Inflammatory macrophage treated with lipopolysaccharide for 4 hours (primary cell): ENCODE data around the gene TMEM25.
A peak's percentile ranks its signal among the peaks of the same experiment; 100 is the strongest.
"Not testable (repeated sequence)": the region's sequence is repeated elsewhere in the genome, so short reads cannot be mapped to it uniquely, and the experiment has no call there.

Experiments
- DNase-seq: peaks from one replicate; pipeline ENCODE4 v3.0.0-alpha.2; 2020

Gene TMEM25

DNA sequence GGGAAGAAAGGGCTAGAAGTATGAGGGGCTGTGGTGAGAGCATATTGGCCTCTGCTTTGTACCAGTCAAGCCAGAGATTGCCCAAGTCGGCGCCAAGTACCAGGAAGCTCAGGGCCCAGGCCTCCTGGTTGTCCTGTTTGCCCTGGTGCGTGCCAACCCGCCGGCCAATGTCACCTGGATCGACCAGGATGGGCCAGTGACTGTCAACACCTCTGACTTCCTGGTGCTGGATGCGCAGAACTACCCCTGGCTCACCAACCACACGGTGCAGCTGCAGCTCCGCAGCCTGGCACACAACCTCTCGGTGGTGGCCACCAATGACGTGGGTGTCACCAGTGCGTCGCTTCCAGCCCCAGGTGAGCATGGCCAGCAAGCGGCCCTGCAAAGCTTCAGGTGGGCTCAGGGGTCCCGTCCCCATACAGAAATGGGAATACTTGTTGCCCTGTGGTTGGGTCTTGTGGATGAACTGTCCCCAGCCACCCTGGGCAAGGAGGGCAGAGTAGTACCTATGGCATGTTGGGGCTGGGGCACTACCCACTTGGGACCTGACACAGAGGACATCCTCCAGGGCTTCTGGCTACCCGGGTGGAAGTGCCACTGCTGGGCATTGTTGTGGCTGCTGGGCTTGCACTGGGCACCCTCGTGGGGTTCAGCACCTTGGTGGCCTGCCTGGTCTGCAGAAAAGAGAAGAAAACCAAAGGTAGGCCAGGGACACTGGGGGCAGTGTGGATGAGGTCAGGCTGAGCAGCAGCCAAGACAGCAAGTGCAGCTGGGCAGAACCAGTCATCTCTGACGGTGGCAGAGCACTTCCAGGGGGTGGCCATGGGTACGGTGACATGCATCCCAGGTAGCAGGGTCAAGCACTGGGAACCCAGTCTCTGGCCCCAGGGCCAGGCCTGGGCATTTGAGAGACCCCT lies 2.1 kb downstream of the TMEM25 start:
- no peak for DNase-seq

DNA sequence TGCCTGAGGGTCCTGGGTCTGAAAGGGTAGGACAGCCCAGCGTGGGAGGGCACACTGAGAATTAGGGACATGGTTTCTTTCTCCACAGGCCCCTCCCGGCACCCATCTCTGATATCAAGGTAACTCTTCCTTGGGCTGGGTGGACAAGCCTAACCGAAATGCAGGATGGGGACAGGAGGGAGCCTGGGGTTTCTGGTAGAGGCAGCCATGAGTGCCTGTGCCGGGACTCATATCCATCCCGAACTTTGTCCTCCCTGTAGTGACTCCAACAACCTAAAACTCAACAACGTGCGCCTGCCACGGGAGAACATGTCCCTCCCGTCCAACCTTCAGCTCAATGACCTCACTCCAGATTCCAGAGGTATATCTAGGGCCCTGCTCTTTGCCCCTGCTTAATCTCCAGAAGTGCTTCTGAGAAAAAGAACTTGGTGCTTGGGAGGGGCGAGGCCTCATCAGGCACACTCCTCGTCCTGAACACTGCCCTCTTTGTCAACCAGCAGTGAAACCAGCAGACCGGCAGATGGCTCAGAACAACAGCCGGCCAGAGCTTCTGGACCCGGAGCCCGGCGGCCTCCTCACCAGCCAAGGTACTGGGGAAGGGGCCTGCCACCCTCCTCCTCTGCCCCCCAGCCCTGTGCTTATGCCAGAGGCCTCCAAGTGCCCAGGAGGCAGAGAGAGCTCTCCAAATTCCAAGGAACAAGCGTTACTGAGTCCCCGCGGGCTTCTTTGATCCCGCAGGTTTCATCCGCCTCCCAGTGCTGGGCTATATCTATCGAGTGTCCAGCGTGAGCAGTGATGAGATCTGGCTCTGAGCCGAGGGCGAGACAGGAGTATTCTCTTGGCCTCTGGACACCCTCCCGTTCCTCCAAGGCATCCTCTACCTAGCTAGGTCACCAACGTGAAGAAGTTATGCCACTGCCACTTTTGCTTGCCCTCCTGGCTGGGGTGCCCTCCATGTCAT lies 3.1 kb downstream of the TMEM25 start:
- no peak for DNase-seq

DNA sequence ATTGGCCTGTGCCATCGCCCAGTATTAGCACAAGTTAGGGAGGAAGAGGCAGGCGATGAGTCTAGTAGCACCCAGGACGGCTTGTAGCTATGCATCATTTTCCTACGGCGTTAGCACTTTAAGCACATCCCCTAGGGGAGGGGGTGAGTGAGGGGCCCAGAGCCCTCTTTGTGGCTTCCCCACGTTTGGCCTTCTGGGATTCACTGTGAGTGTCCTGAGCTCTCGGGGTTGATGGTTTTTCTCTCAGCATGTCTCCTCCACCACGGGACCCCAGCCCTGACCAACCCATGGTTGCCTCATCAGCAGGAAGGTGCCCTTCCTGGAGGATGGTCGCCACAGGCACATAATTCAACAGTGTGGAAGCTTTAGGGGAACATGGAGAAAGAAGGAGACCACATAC lies 4.3 kb downstream of the TMEM25 start:
- DNase-seq: no peak

DNA sequence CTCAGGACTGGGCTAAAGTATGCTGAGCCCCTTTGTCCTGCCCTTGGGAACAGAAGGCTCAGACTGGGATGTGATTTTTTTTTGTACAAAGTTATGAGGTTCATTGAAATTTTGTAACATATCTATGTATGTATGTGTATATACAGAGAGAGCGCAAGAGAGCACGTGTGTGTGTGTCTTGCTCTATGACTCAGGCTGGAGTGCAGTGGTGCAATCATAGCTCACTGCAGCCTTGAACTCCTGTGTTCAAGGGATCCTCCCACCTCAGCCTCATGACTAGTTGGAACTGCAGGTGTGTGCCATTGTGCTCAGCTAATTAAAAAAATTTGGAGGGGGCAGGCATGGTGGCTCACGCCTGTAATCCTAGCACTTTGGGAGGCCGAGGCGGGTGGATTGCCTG lies 5.7 kb downstream of the TMEM25 start:
- no peak for DNase-seq

DNA sequence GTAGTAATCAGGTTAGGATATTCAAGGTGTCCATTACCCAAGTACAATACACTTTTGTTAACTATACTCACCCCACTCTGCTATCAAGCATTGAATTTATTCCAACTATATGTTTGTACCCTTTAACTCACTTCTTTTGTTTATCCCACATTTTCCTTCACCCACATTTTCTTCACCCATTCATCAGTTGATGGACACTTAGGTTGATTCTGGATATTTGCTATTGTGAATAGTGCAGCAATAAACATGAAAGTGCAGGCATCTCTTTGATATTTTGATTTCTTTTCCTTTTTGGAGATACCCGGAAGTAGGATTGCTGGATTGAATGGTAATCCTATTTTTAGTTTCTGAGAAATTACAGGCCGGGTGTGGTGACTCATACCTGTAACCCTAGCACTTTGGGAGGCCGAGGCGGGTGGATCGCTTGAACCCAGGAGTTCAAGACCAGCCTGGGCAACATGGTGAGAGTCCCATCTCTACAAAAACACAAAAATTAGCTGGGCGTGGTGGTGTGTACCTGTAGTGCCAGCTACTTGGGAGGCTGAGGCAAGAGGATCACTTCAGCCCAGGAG lies 6.5 kb downstream of the TMEM25 start:
- no peak for DNase-seq

DNA sequence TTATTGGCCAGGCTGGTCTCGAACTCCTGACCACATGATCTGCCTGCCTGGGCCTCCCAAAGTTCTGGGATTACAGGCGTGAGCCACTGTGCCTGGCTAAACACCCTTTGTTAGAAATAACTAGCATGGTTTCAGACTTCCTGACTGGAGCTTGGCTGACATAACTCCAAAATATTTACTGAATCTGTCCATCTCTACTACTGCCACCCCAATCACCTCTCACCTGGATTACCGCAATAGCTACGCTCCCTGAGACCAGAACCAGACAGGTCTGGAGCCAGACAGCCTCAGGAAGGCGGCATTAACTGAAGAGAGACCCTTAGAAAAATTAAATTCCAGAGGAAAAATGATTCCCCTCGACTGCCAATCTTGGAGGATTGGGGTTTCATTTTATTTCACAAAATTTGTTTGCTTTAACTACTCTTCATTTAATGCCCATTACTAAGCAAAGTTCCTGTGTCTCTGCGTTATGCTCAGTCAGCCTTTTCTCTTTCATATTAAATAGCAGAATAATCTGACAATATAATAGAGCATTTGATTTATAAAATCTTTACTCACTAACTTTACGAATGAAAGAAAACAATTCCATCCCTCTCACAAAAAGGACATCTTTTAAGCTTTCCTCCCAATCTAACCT lies 13.1 kb downstream of the TMEM25 start:
- DNase-seq: no peak

DNA sequence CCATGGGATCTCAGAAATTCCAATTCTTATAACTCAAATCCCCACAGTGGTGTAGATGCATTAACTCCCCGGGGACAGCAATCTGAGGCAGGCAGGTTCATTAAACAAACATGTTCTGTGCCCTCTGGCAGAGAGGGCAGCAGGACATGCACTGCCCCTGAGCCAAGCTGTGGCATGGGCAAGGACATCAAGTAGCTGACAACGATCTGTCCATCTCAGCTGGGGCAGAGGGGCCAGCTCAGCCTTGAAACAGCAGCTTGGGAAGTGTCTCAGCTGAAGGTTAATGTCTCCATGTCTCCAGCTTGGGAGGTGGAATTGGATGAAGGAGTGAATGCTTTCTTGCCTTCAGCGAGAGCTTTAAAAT lies 13.6 kb downstream of the TMEM25 start:
- DNase-seq: no peak

DNA sequence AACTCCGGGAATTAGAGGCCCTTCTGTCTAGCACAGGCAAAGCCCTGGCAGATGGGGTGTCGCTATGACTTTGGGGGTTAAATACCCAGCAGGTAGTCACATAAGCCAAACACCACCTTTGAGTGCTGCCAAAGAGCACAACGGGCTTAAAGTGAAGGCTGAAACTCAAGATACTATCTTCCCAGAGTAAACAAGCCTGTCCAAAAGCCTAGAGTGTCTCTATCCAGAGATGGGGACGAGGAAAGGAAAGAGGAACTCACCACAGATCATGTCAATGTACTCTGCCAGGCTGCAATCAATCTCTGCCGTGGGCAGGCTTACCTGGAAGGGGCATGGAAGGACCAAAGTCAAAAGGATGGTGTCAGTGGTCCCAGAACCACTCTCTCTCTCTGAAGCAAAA lies 14.5 kb downstream of the TMEM25 start:
- no peak for DNase-seq

DNA sequence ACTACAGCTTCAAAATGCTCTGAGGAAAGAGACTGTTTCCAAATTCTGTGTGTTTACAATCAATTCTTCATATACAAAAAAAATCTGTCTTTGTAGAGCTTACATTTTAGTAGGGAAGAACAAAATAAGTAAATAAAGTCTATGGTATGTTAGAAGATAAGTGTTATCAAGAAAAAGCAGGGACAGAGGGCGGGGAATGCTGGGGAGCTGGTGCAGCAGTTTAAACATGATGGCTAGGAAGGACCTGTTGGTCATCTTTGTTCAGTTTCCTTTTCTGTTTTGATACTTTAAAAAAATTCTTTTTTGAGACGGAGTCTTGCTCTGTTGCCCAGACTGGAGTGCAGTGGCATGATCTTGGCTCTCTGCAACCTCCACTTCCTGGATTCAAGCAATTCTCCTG lies 16.1 kb downstream of the TMEM25 start:
- no peak for DNase-seq

DNA sequence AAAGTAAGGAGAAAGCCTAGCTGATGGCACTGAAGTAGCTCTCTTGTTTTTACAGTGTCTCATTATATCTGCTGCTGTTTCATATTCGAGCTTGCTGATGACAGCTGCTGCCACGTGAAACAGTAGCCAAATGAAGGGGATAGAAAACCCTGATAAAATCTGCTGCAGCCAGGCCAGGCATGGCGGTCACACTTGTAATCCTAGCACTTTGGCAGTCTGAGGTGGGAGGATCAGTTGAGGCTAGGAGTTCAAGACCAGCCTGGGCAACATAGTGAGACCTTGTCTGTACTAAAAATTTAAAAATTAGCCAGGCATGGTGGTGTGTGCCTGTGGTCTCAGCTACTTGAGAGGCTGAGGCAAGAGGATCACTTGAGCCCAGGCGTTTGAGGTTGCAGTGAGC lies 21.3 kb downstream of the TMEM25 start:
- DNase-seq: no peak

DNA sequence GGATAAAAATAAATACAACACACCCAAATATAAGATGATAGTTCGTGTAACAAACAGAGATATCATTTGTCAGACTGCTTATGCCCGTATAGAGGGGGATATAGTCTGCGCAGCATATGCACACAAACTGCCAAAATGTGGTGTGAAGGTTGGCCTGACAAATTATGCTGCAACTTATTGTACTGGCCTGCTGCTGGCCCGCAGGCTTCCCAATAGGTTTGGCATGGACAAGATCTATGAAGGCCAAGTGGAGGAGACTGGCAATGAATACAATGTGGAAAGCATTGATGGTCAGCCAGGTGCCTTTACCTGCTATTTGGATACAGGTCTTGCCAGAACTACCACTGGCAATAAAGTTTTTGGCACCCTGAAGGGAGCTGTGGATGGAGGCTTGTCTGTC lies 29.8 kb downstream of the TMEM25 start:
- no peak for DNase-seq

DNA sequence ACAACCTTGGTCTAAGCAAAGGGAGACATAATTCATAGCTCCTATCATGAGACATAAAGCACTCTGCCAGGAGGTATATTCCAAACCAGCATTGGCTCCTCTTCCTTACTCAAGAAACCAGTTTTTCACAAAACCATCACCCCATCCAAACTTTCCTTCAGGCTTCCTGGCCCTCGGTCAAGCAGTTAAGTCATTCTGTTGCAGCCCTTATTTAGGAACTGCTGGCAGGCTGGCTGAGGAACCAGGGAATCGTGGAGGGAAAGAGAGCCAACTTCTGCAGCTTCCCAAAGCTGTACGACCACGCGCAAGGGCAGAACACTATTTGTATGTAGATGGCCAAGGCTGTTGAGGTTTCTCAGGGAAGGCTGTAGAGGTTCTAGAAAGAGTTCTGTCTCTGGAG lies 34.1 kb downstream of the TMEM25 start:
- DNase-seq: no peak

DNA sequence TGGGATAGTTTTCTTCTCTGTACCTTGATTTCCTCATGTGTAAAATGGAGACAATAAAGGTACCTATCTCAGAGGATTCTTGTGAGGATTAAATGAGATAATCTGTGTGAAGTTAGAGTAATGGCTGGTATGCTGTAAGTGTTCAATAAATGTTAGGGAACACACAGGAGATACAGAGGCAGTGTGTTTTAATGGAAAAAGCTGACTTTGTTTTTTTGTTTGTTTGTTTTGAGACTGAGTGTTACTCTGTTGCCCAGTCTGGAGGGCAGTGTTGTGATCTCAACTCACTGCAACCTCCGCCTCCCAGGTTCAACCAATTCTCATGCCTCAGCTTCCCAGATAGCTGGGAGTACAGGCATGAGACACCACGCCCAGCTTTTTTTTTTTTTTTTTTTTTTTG lies 38.7 kb downstream of the TMEM25 start:
- DNase-seq: no peak

DNA sequence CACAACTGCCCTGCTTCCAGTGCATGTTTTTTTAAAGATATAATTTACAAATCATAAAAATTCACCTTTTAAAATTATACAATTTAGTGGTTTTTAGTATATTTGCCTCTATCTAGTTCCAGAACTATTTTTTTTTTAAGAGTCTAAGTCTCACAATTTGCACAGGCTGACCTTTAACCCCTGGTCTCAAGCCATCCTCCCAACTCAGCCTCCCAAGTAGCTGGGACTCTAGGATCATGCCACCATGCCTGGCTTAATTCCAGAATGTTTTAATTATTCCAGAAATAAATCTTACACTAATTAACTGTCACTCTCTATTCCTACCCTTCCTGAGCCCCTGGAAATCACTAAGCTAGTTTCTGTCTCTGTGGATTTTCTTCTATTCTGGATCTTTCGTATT lies 39.8 kb downstream of the TMEM25 start:
- DNase-seq: no peak

DNA sequence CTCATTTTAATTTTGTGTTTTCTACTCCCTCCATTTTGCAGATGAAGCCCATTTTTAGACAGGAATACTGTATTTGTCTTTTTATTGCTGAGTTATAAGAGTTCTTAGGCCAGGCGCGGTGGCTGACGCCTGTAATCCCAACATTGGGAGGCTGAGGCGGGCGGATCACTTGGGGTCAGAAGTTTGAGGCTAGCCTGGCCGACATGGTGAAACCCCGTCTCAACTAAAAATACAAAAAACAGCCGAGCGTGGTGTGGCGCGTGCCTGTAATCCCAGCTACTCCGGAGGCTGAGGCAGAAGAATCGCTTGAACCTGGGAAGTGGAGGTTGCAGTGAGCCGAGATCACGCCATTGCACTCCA lies 40.7 kb downstream of the TMEM25 start:
- peak; percentile 11 for DNase-seq

DNA sequence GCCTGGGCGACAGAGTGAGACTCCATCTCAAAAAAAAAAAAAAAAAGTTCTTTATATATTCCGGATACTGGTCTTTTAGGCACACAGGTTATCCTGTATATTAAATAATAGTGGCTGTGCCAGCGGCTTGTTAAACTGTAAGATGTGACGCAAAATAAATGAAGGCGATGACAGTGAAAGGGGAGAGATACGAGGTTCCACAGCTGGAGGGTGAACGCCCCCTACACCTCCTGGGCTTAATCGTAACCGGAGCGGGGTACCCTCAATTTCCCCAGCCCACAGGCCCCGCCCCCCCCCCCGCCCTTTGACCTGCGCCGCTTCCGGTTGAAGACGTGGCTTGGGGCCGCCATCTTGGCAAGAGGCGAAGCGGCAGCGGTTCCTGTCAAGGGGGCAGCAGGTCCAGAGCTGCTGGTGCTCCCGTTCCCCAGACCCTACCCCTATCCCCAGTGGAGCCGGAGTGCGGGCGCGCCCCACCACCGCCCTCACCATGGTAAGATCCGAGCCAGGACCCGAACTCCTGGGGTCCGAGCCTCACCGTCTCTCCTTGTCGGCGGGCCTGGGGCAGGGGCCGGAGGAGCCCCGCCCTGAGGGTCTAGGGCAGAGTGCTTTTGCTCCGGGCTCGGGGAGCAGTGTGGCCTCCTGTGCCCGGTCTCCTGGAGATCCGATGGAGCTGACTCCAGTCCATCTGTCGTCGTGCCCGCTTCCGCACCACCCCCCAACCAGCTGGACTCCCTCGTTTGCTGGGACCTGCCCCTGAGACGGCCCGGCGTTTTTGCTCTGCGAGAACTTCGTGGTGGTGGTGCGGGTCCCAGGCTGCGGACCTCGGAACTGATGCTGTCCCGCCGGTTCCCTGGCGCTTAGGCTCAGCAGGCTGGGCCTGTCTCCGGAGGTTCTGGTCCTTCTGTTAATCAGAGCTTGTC lies 41.3 kb downstream of the TMEM25 start, which contains the start of gene ARCN1:
ARCN1 (plus strand) TSS at position 349 of the 920 bp plus-strand sequence; CDS start at position 488, 139 bp downstream.
- peak; percentile 81 for DNase-seq

DNA sequence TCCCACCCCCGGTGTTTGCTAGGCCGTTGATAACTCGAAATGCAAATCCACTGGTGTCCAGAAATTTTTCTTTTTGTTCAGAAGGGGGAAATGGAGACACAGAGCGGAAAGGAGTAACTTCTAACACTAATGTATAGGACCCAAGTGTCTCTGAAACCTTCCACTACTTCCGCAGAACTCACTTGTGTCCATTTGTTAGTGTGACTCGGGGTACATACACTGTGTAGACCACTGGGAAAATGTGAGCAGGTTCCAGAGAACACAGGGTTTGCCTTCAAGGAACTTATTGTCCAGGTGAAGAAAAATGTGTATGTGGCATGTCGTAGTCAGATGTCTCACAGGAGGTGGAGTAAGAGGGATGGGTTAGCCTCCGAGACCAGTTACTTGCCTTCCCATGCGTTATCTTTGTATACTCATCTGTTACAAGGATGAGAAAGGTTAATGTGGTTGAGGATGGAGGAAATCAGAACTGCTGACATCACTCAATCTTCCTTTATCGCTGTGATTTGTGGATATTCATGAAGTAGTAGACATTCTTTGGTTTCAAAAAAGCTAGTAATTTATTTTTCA lies 42.1 kb downstream of the TMEM25 start:
- DNase-seq: peak; percentile 10

DNA sequence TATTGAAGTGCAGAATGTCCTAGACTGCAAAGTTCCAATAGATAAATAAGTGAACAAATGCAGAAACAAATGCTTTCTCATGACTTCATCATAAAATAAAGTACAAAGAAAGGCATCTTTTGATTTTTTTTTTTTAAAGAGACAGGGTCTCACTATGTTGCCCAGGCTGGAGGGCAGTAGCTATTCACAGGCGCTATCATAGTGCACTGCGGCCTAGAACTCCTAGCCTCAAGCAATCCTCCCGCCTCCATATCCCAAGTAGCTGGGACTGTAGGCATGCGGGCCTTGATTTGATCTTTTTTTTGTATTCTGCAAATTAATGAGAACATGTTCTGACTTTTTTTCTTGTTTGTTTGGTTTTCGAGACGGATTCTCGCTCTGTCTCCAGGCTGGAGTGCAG lies 43.6 kb downstream of the TMEM25 start:
- DNase-seq: no peak

DNA sequence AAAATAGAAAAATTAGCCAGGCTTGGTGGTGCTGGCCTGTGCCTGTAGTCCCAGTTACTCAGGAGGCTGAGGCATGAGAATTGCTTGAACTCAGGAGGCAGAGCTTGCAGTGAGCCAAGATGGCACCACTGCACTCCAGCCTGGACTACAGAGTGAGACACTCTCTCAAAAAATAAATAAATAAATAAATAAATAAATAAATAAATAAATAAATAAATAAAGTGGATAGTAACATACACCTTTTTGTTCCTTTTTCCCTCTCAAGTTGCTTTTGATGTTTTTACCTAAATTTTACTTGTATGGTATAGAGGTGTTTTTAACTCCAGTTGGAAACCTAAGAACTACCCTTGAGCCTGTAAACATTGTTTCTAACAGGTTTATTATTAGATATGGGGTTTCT lies 47.0 kb downstream of the TMEM25 start:
- not testable (repeated sequence) for DNase-seq

DNA sequence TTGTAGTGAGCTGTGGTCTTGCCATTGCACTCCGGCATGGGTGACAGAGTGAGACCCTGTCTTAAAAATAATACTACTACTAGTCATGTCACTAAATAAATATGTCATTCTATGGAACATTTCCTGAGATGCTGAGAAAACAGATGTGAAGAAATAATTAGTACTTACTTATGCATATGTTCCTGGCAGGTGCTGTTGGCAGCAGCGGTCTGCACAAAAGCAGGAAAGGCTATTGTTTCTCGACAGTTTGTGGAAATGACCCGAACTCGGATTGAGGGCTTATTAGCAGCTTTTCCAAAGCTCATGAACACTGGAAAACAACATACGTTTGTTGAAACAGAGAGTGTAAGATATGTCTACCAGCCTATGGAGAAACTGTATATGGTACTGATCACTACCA lies 50.1 kb downstream of the TMEM25 start:
- no peak for DNase-seq
